ENCODE measurements around the gene SPATA46.

GRCh38 chr1:162371611-162372010 is 5.0 kb downstream of the SPATA46 start:
- TF ChIP-seq, protein P1, sequence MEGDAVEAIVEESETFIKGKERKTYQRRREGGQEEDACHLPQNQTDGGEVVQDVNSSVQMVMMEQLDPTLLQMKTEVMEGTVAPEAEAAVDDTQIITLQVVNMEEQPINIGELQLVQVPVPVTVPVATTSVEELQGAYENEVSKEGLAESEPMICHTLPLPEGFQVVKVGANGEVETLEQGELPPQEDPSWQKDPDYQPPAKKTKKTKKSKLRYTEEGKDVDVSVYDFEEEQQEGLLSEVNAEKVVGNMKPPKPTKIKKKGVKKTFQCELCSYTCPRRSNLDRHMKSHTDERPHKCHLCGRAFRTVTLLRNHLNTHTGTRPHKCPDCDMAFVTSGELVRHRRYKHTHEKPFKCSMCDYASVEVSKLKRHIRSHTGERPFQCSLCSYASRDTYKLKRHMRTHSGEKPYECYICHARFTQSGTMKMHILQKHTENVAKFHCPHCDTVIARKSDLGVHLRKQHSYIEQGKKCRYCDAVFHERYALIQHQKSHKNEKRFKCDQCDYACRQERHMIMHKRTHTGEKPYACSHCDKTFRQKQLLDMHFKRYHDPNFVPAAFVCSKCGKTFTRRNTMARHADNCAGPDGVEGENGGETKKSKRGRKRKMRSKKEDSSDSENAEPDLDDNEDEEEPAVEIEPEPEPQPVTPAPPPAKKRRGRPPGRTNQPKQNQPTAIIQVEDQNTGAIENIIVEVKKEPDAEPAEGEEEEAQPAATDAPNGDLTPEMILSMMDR (conservative IDR thresholded peaks at IDR 0.05; ENCODE audit: low read length), result no peak
- TF ChIP-seq EZH2phosphoT487 (IDR thresholded peaks at IDR 0.05; ENCODE audit: borderline replicate concordance, low read depth, low read length), result no peak
